Thymus (tissue), 11 donors: Measurements from ENCODE around the gene CRHR2. TPM values are rescaled to one million over a fixed set of nuclear protein-coding genes. Genes with fewer than 3 reads are reported as not detected.

Experiments
- DNase-seq, 9 donors: peaks; one replicate each; pipeline ENCODE4 v3.0.0-alpha.2; 2013; ENCODE audit warnings: low spot score in 9 of 9, low read depth in 6 of 9, missing footprints in 1 of 9
- H3K27ac ChIP-seq, 2 donors: one replicate each; pipeline ENCODE4 v1.5.1; 2013; ENCODE audit warnings: control low read depth in 1 of 2, low read depth in 1 of 2, low read length in 1 of 2, mild to moderate bottlenecking in 1 of 2, moderate library complexity in 1 of 2
- H3K27me3 ChIP-seq, 2 donors: one replicate each; pipeline ENCODE4 v1.5.1; 2013; ENCODE audit warnings: low read length in 1 of 2; ENCODE audit not compliant: control insufficient read depth in 2 of 2, insufficient read depth in 1 of 2
- H3K36me3 ChIP-seq, 2 donors: one replicate each; pipeline ENCODE4 v1.5.1; 2013; ENCODE audit warnings: low read length in 1 of 2, mild to moderate bottlenecking in 1 of 2, moderate library complexity in 1 of 2; ENCODE audit not compliant: control insufficient read depth in 2 of 2, insufficient read depth in 2 of 2
- H3K4me1 ChIP-seq, 2 donors: one replicate each; pipeline ENCODE4 v1.5.1; 2013; ENCODE audit warnings: low read length in 2 of 2; ENCODE audit not compliant: control insufficient read depth in 2 of 2, insufficient read depth in 2 of 2
- H3K4me3 ChIP-seq, 2 donors: one replicate each; pipeline ENCODE4 v1.5.1; 2013; ENCODE audit warnings: low read length in 2 of 2, control low read depth in 1 of 2, mild to moderate bottlenecking in 1 of 2
- H3K9me3 ChIP-seq, 2 donors: one replicate each; pipeline ENCODE4 v1.5.1; 2013; ENCODE audit warnings: low read length in 1 of 2, mild to moderate bottlenecking in 1 of 2; ENCODE audit not compliant: control insufficient read depth in 2 of 2, insufficient read depth in 1 of 2
- WGBS: extraction: QIAGEN DNeasy Blood & Tissue Kit; methylation state at CpG from one replicate; pipeline ENCODE4 v1.1.7; 2013; 5-methylcytosine and 5-hydroxymethylcytosine counted together
- polyA plus RNA-seq: library from polyadenylated mRNA; stranded (reverse); fragments of 200-250 nt; gene quantifications from one replicate; pipeline ENCODE4 v1.2.3, GENCODE V29; 2013
- total RNA-seq: library from RNA; stranded (reverse); fragments of 120-200 nt; gene quantifications from one replicate; pipeline ENCODE4 v1.2.4, GENCODE V29; 2013
- donor health status: healthy.

Gene CRHR2
- total and polyA plus RNA-seq, 2 donors = under 0.01 to 0.05 TPM

DNA sequence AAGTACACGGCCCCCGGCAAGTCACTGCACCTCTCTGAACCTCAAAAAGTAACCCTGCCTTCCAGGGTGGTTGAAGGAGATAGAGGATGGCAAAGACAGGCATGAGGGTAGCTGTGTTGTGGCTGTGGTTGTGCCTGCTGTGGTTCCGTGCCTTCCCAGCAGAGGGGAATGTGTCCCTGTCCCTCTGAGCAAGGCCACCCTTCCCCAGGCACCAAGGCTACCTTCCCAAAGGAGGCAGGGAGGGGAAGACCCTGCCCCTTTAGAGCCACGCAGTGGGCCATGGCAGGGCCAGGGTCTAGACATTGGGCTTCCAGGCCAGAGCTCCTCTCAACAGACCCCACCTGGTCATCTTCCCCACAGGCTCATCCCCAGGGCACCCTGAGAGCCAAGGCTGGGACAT lies 18.8 kb downstream of the CRHR2 start:
- Histone ChIP-seq H3K36me3 (no peaks in the 10 kb centered on the region), H3K4me1 (no peaks in the 10 kb centered on the region), H3K9me3 (no peaks in the 10 kb centered on the region), H3K27me3 (no peaks in the 10 kb centered on the region), H3K4me3 (no peak overlapping the region), H3K27ac (no peak overlapping the region)
- DNase-seq = no peak
- 83% methylated on average over 4 of the region's 4 CpGs for WGBS

- Histone ChIP-seq H3K36me3 (no peaks in the 10 kb centered on the region), H3K4me3 (no peak overlapping the region)
- DNase-seq = no peak
Observed at GRCh38 chr7:30662431-30662939, 19.8 kb downstream of the CRHR2 start.

DNA sequence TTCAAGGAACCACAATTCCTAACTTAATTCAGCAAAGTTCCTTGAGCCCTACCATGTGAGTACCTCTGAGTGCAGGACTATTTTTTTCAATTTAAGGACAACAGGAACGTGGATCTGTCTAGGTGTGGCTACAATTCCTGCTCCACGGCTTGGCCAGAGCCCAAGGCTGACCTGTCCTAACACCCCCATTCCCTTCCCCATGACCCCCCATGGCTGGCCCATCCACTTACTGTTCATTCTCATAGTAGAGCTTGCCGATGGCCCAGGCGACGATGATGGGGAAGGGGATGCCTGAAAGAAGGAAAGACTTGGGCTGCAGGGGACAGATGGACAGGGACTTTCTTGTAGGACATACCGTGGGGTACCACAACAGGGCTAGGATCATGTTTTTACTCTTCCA lies 20.3 kb downstream of the CRHR2 start:
- H3K27me3 ChIP-seq = no peaks in the 10 kb centered on the region
- DNase-seq = no peak
- H3K9me3 ChIP-seq = no peaks in the 10 kb centered on the region
- WGBS = 89% methylated on average over 6 of the region's 6 CpGs
- H3K36me3 ChIP-seq = no peaks in the 10 kb centered on the region
- no peak overlapping the region for H3K4me3 ChIP-seq
- no peaks in the 10 kb centered on the region for H3K4me1 ChIP-seq
- H3K27ac ChIP-seq = no peak overlapping the region

More at GRCh38 chr7:30662431-30662939, 19.8 kb downstream of the CRHR2 start:
- Histone ChIP-seq H3K27ac (no peak overlapping the region), H3K4me1 (no peaks in the 10 kb centered on the region), H3K9me3 (no peaks in the 10 kb centered on the region), H3K27me3 (no peaks in the 10 kb centered on the region)
- WGBS = 85% methylated on average over 9 of the region's 9 CpGs

DNA sequence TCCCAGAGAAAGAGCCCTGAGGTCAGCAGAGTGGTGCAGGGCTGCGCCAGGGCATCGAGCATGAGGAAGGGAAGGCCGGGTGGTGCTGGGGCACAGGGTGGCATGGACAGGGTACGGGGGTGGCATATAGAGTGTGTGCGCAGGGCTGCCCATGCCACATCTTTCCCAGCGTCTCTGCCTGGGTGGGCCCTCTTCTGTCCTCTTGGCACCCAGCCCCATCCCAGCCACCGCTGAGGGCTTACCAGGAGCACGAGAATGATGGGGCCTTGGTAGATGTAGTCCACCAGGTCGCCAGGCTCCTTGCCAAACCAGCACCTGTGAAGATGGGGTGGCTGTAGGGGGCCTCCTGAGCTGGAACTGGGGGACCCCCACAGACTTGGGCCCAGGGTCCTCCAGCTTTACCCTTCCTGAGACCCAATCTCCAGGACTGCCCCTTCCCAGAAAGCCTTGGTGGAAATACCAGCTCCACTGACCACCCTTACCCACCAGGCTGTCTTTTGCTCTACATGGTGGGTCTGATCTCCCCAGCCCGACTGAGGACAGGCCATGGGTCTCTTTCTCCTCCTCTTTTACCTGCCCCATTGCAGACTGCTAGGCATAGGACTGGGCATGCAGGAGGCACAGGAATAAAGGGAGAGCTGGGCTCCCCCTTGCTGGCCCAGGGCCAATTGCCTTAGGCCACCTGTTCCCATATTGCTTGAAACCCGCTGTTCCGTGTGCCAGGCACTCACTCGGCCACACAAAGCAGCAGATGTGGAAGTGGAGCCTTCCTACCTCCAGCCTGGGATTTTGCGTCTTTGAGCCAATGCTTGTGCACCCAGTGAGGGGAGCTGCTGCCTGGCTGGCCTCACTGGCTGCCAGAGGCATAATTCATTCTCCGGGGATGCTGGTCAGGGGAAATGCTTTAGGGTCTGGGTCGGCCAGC lies 21.7 kb downstream of the CRHR2 start:
- H3K4me3 ChIP-seq = no peak overlapping the region
- no peaks in the 10 kb centered on the region for H3K36me3 ChIP-seq
- no peak for DNase-seq
- no peaks in the 10 kb centered on the region for H3K4me1 ChIP-seq
- no peaks in the 10 kb centered on the region for H3K9me3 ChIP-seq
- no peak overlapping the region for H3K27ac ChIP-seq
- 95% methylated on average over 16 of the region's 16 CpGs for WGBS
- no peaks in the 10 kb centered on the region for H3K27me3 ChIP-seq

DNA sequence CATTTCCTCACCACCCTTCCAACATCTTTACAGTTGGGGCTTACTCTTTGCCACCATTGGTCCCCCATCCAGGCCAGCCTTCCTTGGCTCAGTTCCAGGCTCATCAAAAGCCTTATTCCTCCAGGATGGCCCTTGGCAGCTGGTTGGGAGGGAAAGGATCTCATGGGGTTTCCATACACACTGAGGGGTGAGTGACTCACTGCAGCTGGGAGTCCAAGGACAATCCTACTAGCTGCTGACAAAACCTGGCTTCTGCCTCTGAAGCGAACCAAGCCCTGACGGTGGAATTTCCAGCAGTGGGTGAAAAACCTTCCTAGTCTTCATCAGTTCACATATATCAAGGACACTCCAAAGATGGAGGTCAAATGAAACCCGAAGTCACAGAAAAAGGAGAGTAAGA lies 22.9 kb downstream of the CRHR2 start:
- Histone ChIP-seq H3K9me3 (no peaks in the 10 kb centered on the region), H3K27ac (no peak overlapping the region), H3K4me3 (no peak overlapping the region), H3K4me1 (no peaks in the 10 kb centered on the region), H3K36me3 (no peaks in the 10 kb centered on the region), H3K27me3 (no peaks in the 10 kb centered on the region)
- 97% methylated on average over 3 of the region's 3 CpGs for WGBS
- DNase-seq = no peak

GRCh38 chr7:30658479-30659074 lies 23.7 kb downstream of the CRHR2 start:
- no peaks in the 10 kb centered on the region for H3K27me3 ChIP-seq
- H3K27ac ChIP-seq = no peak overlapping the region
- no peak overlapping the region for H3K4me3 ChIP-seq
- 24% methylated on average over 3 of the region's 3 CpGs for WGBS
- no peak for DNase-seq
- H3K36me3 ChIP-seq = no peaks in the 10 kb centered on the region
- no peaks in the 10 kb centered on the region for H3K9me3 ChIP-seq
- no peaks in the 10 kb centered on the region for H3K4me1 ChIP-seq

DNA sequence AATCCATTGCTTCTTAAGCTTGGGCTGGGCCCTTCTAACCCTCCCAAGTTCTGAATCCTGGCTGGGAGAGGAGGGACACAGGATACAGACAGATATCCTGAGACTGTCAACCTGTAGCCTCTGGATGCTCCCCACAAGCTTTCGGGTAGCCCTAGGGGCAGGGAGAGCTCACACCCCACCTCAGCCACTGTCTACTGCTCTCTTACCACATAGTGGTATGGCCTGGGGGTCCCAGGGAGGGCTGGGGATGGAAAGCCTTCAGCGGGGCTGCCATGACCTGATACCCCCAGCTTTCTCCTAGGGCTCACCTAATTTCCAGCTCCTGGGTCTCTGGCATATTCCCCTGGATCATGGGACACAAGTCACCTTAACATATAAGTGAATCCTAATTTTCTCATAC lies 25.1 kb downstream of the CRHR2 start:
- WGBS = 100% methylated on average over 2 of the region's 2 CpGs
- H3K4me1 ChIP-seq = no peaks in the 10 kb centered on the region
- DNase-seq = no peak

DNA sequence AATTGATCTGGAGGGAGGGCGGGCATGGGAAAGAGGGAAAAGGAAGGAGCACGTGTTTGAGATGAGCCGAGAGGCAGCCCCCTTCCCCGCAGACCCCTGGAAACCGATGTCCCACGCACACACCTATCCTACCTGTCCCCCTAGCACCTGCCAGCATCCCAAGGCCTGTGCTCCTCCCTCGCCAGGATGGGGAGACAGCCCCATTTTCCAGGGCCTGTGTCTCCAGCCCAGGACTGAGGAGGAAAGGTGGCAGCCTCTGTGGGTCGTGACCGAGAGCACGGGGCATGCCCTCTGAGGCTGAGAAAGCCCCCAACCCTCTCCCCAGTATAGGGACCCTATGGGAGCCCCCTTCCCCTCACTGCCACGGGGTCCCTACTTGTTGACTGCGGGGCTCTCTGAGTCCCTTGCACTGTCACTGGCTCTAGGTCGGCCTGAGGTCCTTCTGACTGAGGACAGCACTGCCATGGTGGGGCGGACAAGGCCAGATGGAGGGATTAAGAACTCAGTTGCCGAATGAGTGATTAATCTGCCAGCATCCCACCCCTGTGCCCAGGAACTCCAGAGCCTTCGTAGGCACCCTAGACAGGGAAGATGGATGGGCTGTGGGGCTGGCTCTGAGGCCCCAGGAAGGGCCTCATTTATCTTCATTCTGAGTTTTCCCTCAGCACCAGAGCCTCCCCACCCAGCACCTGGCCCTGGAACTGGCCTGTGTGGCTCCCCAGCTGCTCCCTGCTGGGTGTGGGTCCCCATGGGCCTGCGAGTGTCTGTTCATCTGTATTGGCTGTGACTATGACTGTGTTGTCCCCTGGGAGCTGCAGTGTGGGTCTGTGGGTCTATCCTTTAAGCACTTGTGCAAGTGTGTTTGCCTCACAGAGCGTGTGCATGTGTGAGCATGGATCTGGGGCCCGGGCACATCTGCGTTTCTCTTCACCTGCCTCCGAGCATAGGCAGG lies 26.0 kb downstream of the CRHR2 start:
- Histone ChIP-seq H3K27me3 (no peaks in the 10 kb centered on the region), H3K4me1 (no peaks in the 10 kb centered on the region), H3K27ac (no peak overlapping the region), H3K9me3 (no peaks in the 10 kb centered on the region), H3K4me3 (no peak overlapping the region), H3K36me3 (no peaks in the 10 kb centered on the region)
- DNase-seq = no peak
- WGBS = 93% methylated on average over 21 of the region's 21 CpGs

More for the DNA sequence above, 25.1 kb downstream of the CRHR2 start:
- Histone ChIP-seq H3K27me3 (no peaks in the 10 kb centered on the region), H3K27ac (no peak overlapping the region), H3K9me3 (no peaks in the 10 kb centered on the region), H3K36me3 (no peaks in the 10 kb centered on the region), H3K4me3 (no peak overlapping the region)
